ENCODE measurements around the gene GASK1A. TPM values are rescaled to one million over a fixed set of nuclear protein-coding genes. Genes with fewer than 3 reads are reported as not detected.

GASK1A gene
- total RNA-seq, 1 experiment from 2014 or later = 1.9 TPM

- H3K27ac ChIP-seq (ENCODE audit: low read length) = no peak overlapping the region
- no peaks in the 10 kb centered on the region for H3K79me2 ChIP-seq (ENCODE audit: low read length)
- H3F3A ChIP-seq (ENCODE audit: low read length, unreplicated experiment) = no peaks in the 10 kb centered on the region
- TF ChIP-seq EZH2 (IDR thresholded peaks at IDR 0.05; ENCODE audit: low read length, unreplicated experiment) (no peak), CTCF (conservative IDR thresholded peaks at IDR 0.05; ENCODE audit: low read depth, low read length) (no peak), EZH2phosphoT487 (IDR thresholded peaks at IDR 0.05; ENCODE audit: borderline replicate concordance, low read length) (no peak)
- no peaks in the 10 kb centered on the region for H4K20me1 ChIP-seq (ENCODE audit: low read length)
- H3K9me3 ChIP-seq (ENCODE audit: low read length) = no peaks in the 10 kb centered on the region
- no peak overlapping the region for H2AFZ ChIP-seq (ENCODE audit: low read length)
- BruUV-seq (replicated peaks) = no TSS peak
- no peaks in the 10 kb centered on the region for H3K4me1 ChIP-seq (ENCODE audit: insufficient read depth, low read length)
- H3K9ac ChIP-seq (ENCODE audit: low read length) = no peak overlapping the region
- ChIA-PET POLR2A (ENCODE audit: unreplicated experiment) (no interaction called here), CTCF (no interaction called here)
- peaks cover 26% of the 10 kb centered on the region for H3K27me3 ChIP-seq (ENCODE audit: low read length)
- no peaks in the 10 kb centered on the region for H3K36me3 ChIP-seq (ENCODE audit: low read depth, low read length)
- no peak overlapping the region for H3K4me3 ChIP-seq (ENCODE audit: low read length)
- no peak overlapping the region for H3K4me2 ChIP-seq (ENCODE audit: low read length)
- H3K9me2 ChIP-seq (replicated peaks; ENCODE audit: low read length) = no peaks in the 10 kb centered on the region
- intact Hi-C loops (cut with micrococcal nuclease) = no loop called here
- no peak for ATAC-seq
- DNase-seq = no peak
Measured at GRCh38 chr3:43034200-43034599, 55.1 kb downstream of the GASK1A start.

- ATAC-seq (no peak), DNase-seq (no peak)
- TF ChIP-seq EZH2 (IDR thresholded peaks at IDR 0.05; ENCODE audit: low read length, unreplicated experiment) (no peak), EZH2phosphoT487 (IDR thresholded peaks at IDR 0.05; ENCODE audit: borderline replicate concordance, low read length) (no peak), CTCF (conservative IDR thresholded peaks at IDR 0.05; ENCODE audit: low read depth, low read length) (no peak)
- no peaks in the 10 kb centered on the region for H3K36me3 ChIP-seq (ENCODE audit: low read depth, low read length)
- no peaks in the 10 kb centered on the region for H3F3A ChIP-seq (ENCODE audit: low read length, unreplicated experiment)
- H4K20me1 ChIP-seq (ENCODE audit: low read length) = no peaks in the 10 kb centered on the region
- H2AFZ ChIP-seq (ENCODE audit: low read length) = no peak overlapping the region
- CTCF ChIA-PET = no interaction called here
- H3K4me1 ChIP-seq (ENCODE audit: insufficient read depth, low read length) = no peaks in the 10 kb centered on the region
- BruUV-seq (replicated peaks) = no TSS peak
- no peak overlapping the region for H3K27ac ChIP-seq (ENCODE audit: low read length)
- POLR2A ChIA-PET (ENCODE audit: unreplicated experiment) = no interaction called here
- H3K4me2 ChIP-seq (ENCODE audit: low read length) = no peak overlapping the region
- no peaks in the 10 kb centered on the region for H3K9me3 ChIP-seq (ENCODE audit: low read length)
- intact Hi-C loops (cut with micrococcal nuclease) = no loop called here
- H3K4me3 ChIP-seq (ENCODE audit: low read length) = no peak overlapping the region
- H3K9me2 ChIP-seq (replicated peaks; ENCODE audit: low read length) = no peaks in the 10 kb centered on the region
- peaks cover 26% of the 10 kb centered on the region for H3K27me3 ChIP-seq (ENCODE audit: low read length)
- H3K79me2 ChIP-seq (ENCODE audit: low read length) = no peaks in the 10 kb centered on the region
- no peak overlapping the region for H3K9ac ChIP-seq (ENCODE audit: low read length)
Measured at GRCh38 chr3:43034911-43035310, 55.8 kb downstream of the GASK1A start.

DNA sequence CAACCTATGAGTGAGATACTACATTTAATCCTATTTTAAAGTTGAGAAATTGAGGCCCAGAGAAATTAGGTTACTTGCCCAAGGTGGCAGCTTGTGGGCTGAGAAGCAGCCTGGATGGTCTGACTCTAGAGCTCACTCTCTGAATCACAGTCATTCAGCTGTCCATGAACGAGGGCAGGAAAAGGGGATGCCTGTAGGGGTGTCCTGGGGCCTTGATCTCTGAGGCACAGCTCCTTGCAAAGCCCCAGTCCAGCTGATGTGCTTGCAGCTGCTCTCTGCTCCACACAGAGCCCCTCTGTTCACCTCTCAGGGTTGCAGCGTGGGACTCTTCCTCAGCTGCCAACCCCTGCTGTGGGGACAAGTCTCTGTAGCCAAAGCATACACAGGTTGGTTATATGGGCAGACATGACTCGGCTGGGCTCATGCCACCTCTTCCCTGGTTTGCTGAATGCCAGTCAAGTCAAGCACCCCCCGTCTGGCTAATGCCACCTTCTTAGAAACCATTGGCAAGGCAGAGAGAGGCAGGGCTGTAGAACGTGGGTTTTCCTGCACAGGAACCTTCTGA, 56.8 kb downstream of the GASK1A start:
- intact Hi-C loops (cut with micrococcal nuclease) = no loop called here

More for the DNA sequence above, 56.8 kb downstream of the GASK1A start:
- H3K4me2 ChIP-seq (ENCODE audit: low read length) = no peak overlapping the region
- ATAC-seq (no peak), DNase-seq (no peak)
- no peaks in the 10 kb centered on the region for H3K9me3 ChIP-seq (ENCODE audit: low read length)
- POLR2A ChIA-PET (ENCODE audit: unreplicated experiment) = no interaction called here
- no peak overlapping the region for H3K4me3 ChIP-seq (ENCODE audit: low read length)
- H3K27ac ChIP-seq (ENCODE audit: low read length) = no peak overlapping the region
- H2AFZ ChIP-seq (ENCODE audit: low read length) = no peak overlapping the region
- H3K9me2 ChIP-seq (replicated peaks; ENCODE audit: low read length) = no peaks in the 10 kb centered on the region
- no TSS peak for BruUV-seq (replicated peaks)
- peaks cover 26% of the 10 kb centered on the region for H3K27me3 ChIP-seq (ENCODE audit: low read length)
- no peaks in the 10 kb centered on the region for H4K20me1 ChIP-seq (ENCODE audit: low read length)
- H3K4me1 ChIP-seq (ENCODE audit: insufficient read depth, low read length) = no peaks in the 10 kb centered on the region
- H3K79me2 ChIP-seq (ENCODE audit: low read length) = no peaks in the 10 kb centered on the region
- CTCF ChIA-PET = no interaction called here
- no peak for TF ChIP-seq CTCF (conservative IDR thresholded peaks at IDR 0.05; ENCODE audit: low read depth, low read length)
- TF ChIP-seq EZH2 (IDR thresholded peaks at IDR 0.05; ENCODE audit: low read length, unreplicated experiment) = no peak
- no peak for TF ChIP-seq EZH2phosphoT487 (IDR thresholded peaks at IDR 0.05; ENCODE audit: borderline replicate concordance, low read length)
- no peaks in the 10 kb centered on the region for H3F3A ChIP-seq (ENCODE audit: low read length, unreplicated experiment)
- no peaks in the 10 kb centered on the region for H3K36me3 ChIP-seq (ENCODE audit: low read depth, low read length)
- H3K9ac ChIP-seq (ENCODE audit: low read length) = no peak overlapping the region
